HUES48 (cell line): ENCODE results near the gene CDCA7L.

ENCODE experiments used
- H3K27ac ChIP-seq: one replicate; pipeline ENCODE4 v1.7.0; 2013; ENCODE audit warnings: low read depth, low read length, inconsistent platforms
- H3K27me3 ChIP-seq: 2 replicates; pipeline ENCODE4 v1.6.1; 2013; ENCODE audit warnings: mild to moderate bottlenecking, low read length; ENCODE audit not compliant: control insufficient read depth, insufficient read depth
- H3K36me3 ChIP-seq: 2 replicates; pipeline ENCODE4 v1.6.1; 2013; ENCODE audit warnings: low read length; ENCODE audit not compliant: control insufficient read depth, insufficient read depth
- H3K4me1 ChIP-seq: 2 replicates; pipeline ENCODE4 v1.6.1; 2013; ENCODE audit warnings: mild to moderate bottlenecking, low read length; ENCODE audit not compliant: control insufficient read depth, insufficient read depth
- H3K4me3 ChIP-seq: 2 replicates; pipeline ENCODE4 v1.5.1; 2013; ENCODE audit warnings: mild to moderate bottlenecking, low read depth, low read length
- H3K9ac ChIP-seq: 2 replicates; pipeline ENCODE4 v1.6.1; 2013; ENCODE audit warnings: mild to moderate bottlenecking, low read depth, low read length, moderate library complexity
- H3K9me3 ChIP-seq: 2 replicates; pipeline ENCODE4 v1.6.1; 2013; ENCODE audit warnings: low read length; ENCODE audit not compliant: control insufficient read depth, insufficient read depth

Gene CDCA7L

GRCh38 chr7:21922605-21923004 lies 23.1 kb downstream of the CDCA7L start:
- Histone ChIP-seq H3K4me3 (no peak overlapping the region), H3K9ac (no peak overlapping the region), H3K9me3 (no peaks in the 10 kb centered on the region), H3K27me3 (no peaks in the 10 kb centered on the region), H3K36me3 (no peaks in the 10 kb centered on the region), H3K27ac (no peak overlapping the region), H3K4me1 (peaks cover 61% of the 10 kb centered on the region)

- Histone ChIP-seq H3K27me3 (no peaks in the 10 kb centered on the region), H3K36me3 (peaks cover 6% of the 10 kb centered on the region), H3K9ac (no peak overlapping the region), H3K4me3 (no peak overlapping the region), H3K9me3 (no peaks in the 10 kb centered on the region), H3K27ac (no peak overlapping the region), H3K4me1 (peaks cover 59% of the 10 kb centered on the region)
These were observed 24.8 kb downstream of the CDCA7L start for GRCh38 chr7:21920936-21921335.

GRCh38 chr7:21918216-21918615 lies 27.5 kb downstream of the CDCA7L start:
- Histone ChIP-seq H3K27me3 (no peaks in the 10 kb centered on the region), H3K4me3 (no peak overlapping the region), H3K27ac (no peak overlapping the region), H3K9ac (no peak overlapping the region), H3K36me3 (peaks cover 32% of the 10 kb centered on the region), H3K9me3 (no peaks in the 10 kb centered on the region), H3K4me1 (peaks cover 36% of the 10 kb centered on the region)

- H3K27me3 ChIP-seq = no peaks in the 10 kb centered on the region
- peaks cover 43% of the 10 kb centered on the region for H3K36me3 ChIP-seq
- H3K9ac ChIP-seq = no peak overlapping the region
- H3K27ac ChIP-seq = no peak overlapping the region
- no peaks in the 10 kb centered on the region for H3K9me3 ChIP-seq
- no peak overlapping the region for H3K4me3 ChIP-seq
- peaks cover 21% of the 10 kb centered on the region for H3K4me1 ChIP-seq
These were observed 29.1 kb downstream of the CDCA7L start for GRCh38 chr7:21916629-21917028.

GRCh38 chr7:21916176-21916575 lies 29.5 kb downstream of the CDCA7L start:
- no peak overlapping the region for H3K27ac ChIP-seq
- no peaks in the 10 kb centered on the region for H3K27me3 ChIP-seq
- peaks cover 48% of the 10 kb centered on the region for H3K36me3 ChIP-seq
- no peak overlapping the region for H3K9ac ChIP-seq
- no peaks in the 10 kb centered on the region for H3K9me3 ChIP-seq
- H3K4me1 ChIP-seq = peaks cover 19% of the 10 kb centered on the region
- H3K4me3 ChIP-seq = no peak overlapping the region

GRCh38 chr7:21915140-21915539 lies 30.6 kb downstream of the CDCA7L start:
- Histone ChIP-seq H3K4me1 (peaks cover 10% of the 10 kb centered on the region; the same call in 1 of the 2 replicates), H3K4me3 (no peak overlapping the region), H3K27me3 (no peaks in the 10 kb centered on the region), H3K9ac (no peak overlapping the region), H3K27ac (no peak overlapping the region), H3K36me3 (peaks cover 48% of the 10 kb centered on the region), H3K9me3 (no peaks in the 10 kb centered on the region)

GRCh38 chr7:21914671-21915070 lies 31.0 kb downstream of the CDCA7L start:
- H3K9me3 ChIP-seq = no peaks in the 10 kb centered on the region
- H3K4me3 ChIP-seq = no peak overlapping the region
- H3K27ac ChIP-seq = no peak overlapping the region
- no peaks in the 10 kb centered on the region for H3K27me3 ChIP-seq
- H3K9ac ChIP-seq = no peak overlapping the region
- peaks cover 6% of the 10 kb centered on the region; the same call in 1 of the 2 replicates for H3K4me1 ChIP-seq
- peaks cover 49% of the 10 kb centered on the region for H3K36me3 ChIP-seq

GRCh38 chr7:21912931-21913780 lies 32.5 kb downstream of the CDCA7L start:
- Histone ChIP-seq H3K4me1 (no peaks in the 10 kb centered on the region), H3K4me3 (no peak overlapping the region), H3K9ac (no peak overlapping the region), H3K27ac (no peak overlapping the region), H3K36me3 (peaks cover 63% of the 10 kb centered on the region), H3K27me3 (no peaks in the 10 kb centered on the region), H3K9me3 (no peaks in the 10 kb centered on the region)

GRCh38 chr7:21912305-21912704 lies 33.4 kb downstream of the CDCA7L start:
- no peaks in the 10 kb centered on the region for H3K27me3 ChIP-seq
- H3K27ac ChIP-seq = no peak overlapping the region
- peaks cover 72% of the 10 kb centered on the region for H3K36me3 ChIP-seq
- H3K4me1 ChIP-seq = no peaks in the 10 kb centered on the region
- no peak overlapping the region for H3K4me3 ChIP-seq
- no peak overlapping the region for H3K9ac ChIP-seq
- no peaks in the 10 kb centered on the region for H3K9me3 ChIP-seq

- Histone ChIP-seq H3K9me3 (no peaks in the 10 kb centered on the region), H3K27ac (no peak overlapping the region), H3K4me1 (no peaks in the 10 kb centered on the region), H3K27me3 (no peaks in the 10 kb centered on the region), H3K9ac (no peak overlapping the region), H3K36me3 (peaks cover 78% of the 10 kb centered on the region), H3K4me3 (no peak overlapping the region)
These were observed 34.3 kb downstream of the CDCA7L start for GRCh38 chr7:21911341-21911875.

GRCh38 chr7:21910253-21910652 lies 35.4 kb downstream of the CDCA7L start:
- no peaks in the 10 kb centered on the region for H3K4me1 ChIP-seq
- no peak overlapping the region for H3K4me3 ChIP-seq
- H3K9ac ChIP-seq = no peak overlapping the region
- H3K27ac ChIP-seq = no peak overlapping the region
- H3K9me3 ChIP-seq = no peaks in the 10 kb centered on the region
- H3K36me3 ChIP-seq = peaks cover 80% of the 10 kb centered on the region
- no peaks in the 10 kb centered on the region for H3K27me3 ChIP-seq
